Adrenal gland (tissue), 5 donors: ENCODE results near the gene HAS3.

Source experiments
- POLR2A ChIP-seq, 2 donors: fragments of 450-650 bp; IDR thresholded peaks; one replicate each; pipeline ENCODE4 v1.6.1; 2017; ENCODE audit warnings: antibody characterized with exemption in 2 of 2, mild to moderate bottlenecking in 2 of 2, moderate library complexity in 1 of 2
- TF ChIP-seq, protein P1 (sequence below), 6 experiments: fragments of 450-650 bp in 4 of 6; fragments of 200-600 bp in 2 of 6; sonication (generic) in 1 of 6; IDR thresholded peaks; 1 replicate in 5 of 6; 2 replicates in 1 of 6; pipeline versions ENCODE4 v1.5.1 to v1.8.0; 2016 to 2021; ENCODE audit warnings: antibody characterized with exemption in 6 of 6, mild to moderate bottlenecking in 2 of 6, moderate library complexity in 1 of 6
- donor health status: DM: no; HTN: no; CAD: no.

DNA sequence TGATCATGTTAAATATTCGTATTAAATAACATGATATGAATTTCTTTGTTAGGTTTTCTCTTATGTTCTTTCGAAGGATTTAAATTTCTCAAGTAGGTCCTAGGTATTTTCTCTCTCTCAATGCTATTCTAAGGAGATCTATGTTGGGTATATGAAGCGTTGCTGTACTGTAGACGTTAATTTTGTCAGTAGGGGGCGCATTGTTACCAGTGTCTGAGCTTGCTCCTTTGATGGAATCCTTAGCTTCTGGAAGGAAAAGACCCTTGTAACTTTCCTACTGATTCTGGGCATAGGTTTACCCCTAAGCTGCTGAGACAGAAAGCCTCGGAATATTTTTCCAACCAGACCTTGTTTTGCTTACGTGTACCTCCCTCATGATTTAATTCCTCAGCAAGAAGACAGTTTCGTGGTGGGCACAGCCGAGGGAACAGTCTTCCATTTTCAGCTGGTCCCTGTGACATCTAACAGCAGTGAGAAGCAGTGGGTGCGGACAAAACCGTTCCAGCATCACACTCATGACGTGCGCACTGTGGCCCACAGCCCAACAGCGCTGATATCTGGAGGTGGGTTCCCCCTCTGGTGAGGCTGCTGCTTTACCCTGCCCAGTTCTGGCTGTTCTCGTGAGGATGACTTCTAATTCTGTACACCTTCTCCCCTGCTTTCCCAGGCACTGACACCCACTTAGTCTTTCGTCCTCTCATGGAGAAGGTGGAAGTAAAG, 44.9 kb downstream of the HAS3 start:
- TF ChIP-seq, protein P1, sequence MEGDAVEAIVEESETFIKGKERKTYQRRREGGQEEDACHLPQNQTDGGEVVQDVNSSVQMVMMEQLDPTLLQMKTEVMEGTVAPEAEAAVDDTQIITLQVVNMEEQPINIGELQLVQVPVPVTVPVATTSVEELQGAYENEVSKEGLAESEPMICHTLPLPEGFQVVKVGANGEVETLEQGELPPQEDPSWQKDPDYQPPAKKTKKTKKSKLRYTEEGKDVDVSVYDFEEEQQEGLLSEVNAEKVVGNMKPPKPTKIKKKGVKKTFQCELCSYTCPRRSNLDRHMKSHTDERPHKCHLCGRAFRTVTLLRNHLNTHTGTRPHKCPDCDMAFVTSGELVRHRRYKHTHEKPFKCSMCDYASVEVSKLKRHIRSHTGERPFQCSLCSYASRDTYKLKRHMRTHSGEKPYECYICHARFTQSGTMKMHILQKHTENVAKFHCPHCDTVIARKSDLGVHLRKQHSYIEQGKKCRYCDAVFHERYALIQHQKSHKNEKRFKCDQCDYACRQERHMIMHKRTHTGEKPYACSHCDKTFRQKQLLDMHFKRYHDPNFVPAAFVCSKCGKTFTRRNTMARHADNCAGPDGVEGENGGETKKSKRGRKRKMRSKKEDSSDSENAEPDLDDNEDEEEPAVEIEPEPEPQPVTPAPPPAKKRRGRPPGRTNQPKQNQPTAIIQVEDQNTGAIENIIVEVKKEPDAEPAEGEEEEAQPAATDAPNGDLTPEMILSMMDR (IDR thresholded peaks at IDR 0.05): peak; percentile 52 to 88 (median 78)
- TF ChIP-seq POLR2A (IDR thresholded peaks at IDR 0.05): no peak
